D721Med (cell line): ENCODE measurements around the gene VWC2.

Experiments used
- DNase-seq: peaks from one replicate; pipeline ENCODE4 v3.0.0; 2011; ENCODE audit warnings: low spot score; ENCODE audit not compliant: insufficient read length
- FAIRE-seq: peaks from 2 replicates; lab custom pipeline; 2011; peaks lifted over from hg19 to GRCh38; lab: Jason Lieb, UNC
- CTCF ChIP-seq: IDR thresholded peaks from 2 replicates; pipeline ENCODE4 v1.5.1; 2012; ENCODE audit warnings: mild to moderate bottlenecking, control low read depth; ENCODE audit not compliant: insufficient read depth; ENCODE audit errors: missing control alignments

VWC2 gene

GRCh38 chr7:49768254-49768653 lies 5.2 kb upstream of the VWC2 start:
- FAIRE-seq (no peak), DNase-seq (no peak)
- TF ChIP-seq CTCF: no peak

- DNase-seq: no peak
- no peak for TF ChIP-seq CTCF
- FAIRE-seq: no peak
These were observed 4.6 kb upstream of the VWC2 start for GRCh38 chr7:49768835-49769234.

- TF ChIP-seq CTCF: no peak
- FAIRE-seq (no peak), DNase-seq (no peak)
These were observed 4.1 kb upstream of the VWC2 start for GRCh38 chr7:49769285-49769857.

GRCh38 chr7:49770838-49771237 lies 2.6 kb upstream of the VWC2 start:
- FAIRE-seq (no peak), DNase-seq (no peak)
- TF ChIP-seq CTCF: no peak

- no peak for TF ChIP-seq CTCF
- DNase-seq (no peak), FAIRE-seq (no peak)
These were observed 1.8 kb upstream of the VWC2 start for GRCh38 chr7:49771427-49772176.

- TF ChIP-seq CTCF: no peak
- FAIRE-seq (no peak), DNase-seq (no peak)
These were observed 571 bp upstream of the VWC2 start for GRCh38 chr7:49772916-49773217.

- no peak for TF ChIP-seq CTCF
- FAIRE-seq: no peak
- no peak for DNase-seq
These were observed 559 bp downstream of the VWC2 start for GRCh38 chr7:49773936-49774458.
